Neural cell (in vitro differentiated cells): Measurements from ENCODE around the gene GTPBP1. TPM values are rescaled to one million over a fixed set of nuclear protein-coding genes. Genes with fewer than 3 reads are reported as not detected.

Experiments
- H2AFZ ChIP-seq: fragments of 200-600, 300-800 bp; sonication (generic), shearing (Covaris generic); 2 replicates; pipeline ENCODE4 v1.6.0; 2014; ENCODE audit warnings: low read depth, mild to moderate bottlenecking, antibody characterized with exemption, low read length, moderate library complexity
- H3F3A ChIP-seq: fragments of 200-600 bp; shearing (Covaris generic); 2 replicates; pipeline ENCODE4 v1.6.1; 2016; ENCODE audit warnings: mild to moderate bottlenecking, moderate library complexity, mixed read lengths, antibody characterized with exemption, low read length; ENCODE audit not compliant: insufficient read depth, poor library complexity, severe bottlenecking
- H3K27ac ChIP-seq: fragments of 200-600, 300-800 bp; sonication (generic), shearing (Covaris generic); 2 replicates; pipeline ENCODE4 v1.5.1; 2014; ENCODE audit warnings: mild to moderate bottlenecking, low read length, moderate library complexity
- H3K27me3 ChIP-seq: fragments of 300-800, 200-600 bp; sonication (generic), shearing (Covaris generic); 2 replicates; pipeline ENCODE4 v1.6.0; 2014; ENCODE audit warnings: mild to moderate bottlenecking, low read depth, low read length, moderate library complexity; ENCODE audit not compliant: insufficient read depth
- H3K36me3 ChIP-seq: fragments of 300-800, 200-600 bp; sonication (generic), shearing (Covaris generic); 2 replicates; pipeline ENCODE4 v1.5.1; 2014; ENCODE audit warnings: mild to moderate bottlenecking, antibody characterized with exemption, low read length, moderate library complexity; ENCODE audit not compliant: insufficient read depth
- H3K4me2 ChIP-seq: fragments of 300-800, 200-600 bp; sonication (generic), shearing (Covaris generic); 2 replicates; pipeline ENCODE4 v1.6.0; 2014; ENCODE audit warnings: mild to moderate bottlenecking, low read length
- H3K4me3 ChIP-seq: fragments of 300-800, 200-600 bp; sonication (generic), shearing (Covaris generic); 2 replicates; pipeline ENCODE4 v1.5.1; 2014; ENCODE audit warnings: mild to moderate bottlenecking, low read length, moderate library complexity
- H3K79me2 ChIP-seq: fragments of 200-600 bp; shearing (Covaris generic); replicated peaks from 2 replicates; pipeline ENCODE4 v1.6.0; 2014; ENCODE audit warnings: mild to moderate bottlenecking, low read length, moderate library complexity; ENCODE audit not compliant: insufficient read depth
- H3K9ac ChIP-seq: fragments of 300-800, 200-600 bp; sonication (generic), shearing (Covaris generic); 2 replicates; pipeline ENCODE4 v1.6.1; 2016; ENCODE audit warnings: mild to moderate bottlenecking, low read length, mixed read lengths
- H3K9me2 ChIP-seq: fragments of 200-600 bp; shearing (Covaris generic); 2 replicates; pipeline ENCODE4 v1.6.1; 2016; ENCODE audit warnings: mild to moderate bottlenecking, low read length, mixed read lengths; ENCODE audit not compliant: insufficient read depth
- H3K9me3 ChIP-seq: fragments of 200-600, 300-800 bp; sonication (generic), shearing (Covaris generic); 2 replicates; pipeline ENCODE4 v1.6.1; 2016; ENCODE audit warnings: mild to moderate bottlenecking, mixed run types, low read length, moderate library complexity, mixed read lengths
- H4K20me1 ChIP-seq: fragments of 200-600 bp; shearing (Covaris generic); 2 replicates; pipeline ENCODE4 v1.6.1; 2016; ENCODE audit warnings: mild to moderate bottlenecking, mixed run types; ENCODE audit not compliant: insufficient read depth
- EP300 ChIP-seq: fragments of 450-650 bp; conservative IDR thresholded peaks from 2 replicates; pipeline ENCODE4 v1.6.1; 2014; ENCODE audit warnings: antibody characterized with exemption, mild to moderate bottlenecking, moderate library complexity; ENCODE audit not compliant: poor library complexity, severe bottlenecking
- EZH2 ChIP-seq: fragments of 200-600, 300-800 bp; shearing (Covaris generic), sonication (generic); IDR thresholded peaks from 2 replicates; pipeline ENCODE4 v1.6.1; 2014; ENCODE audit warnings: antibody characterized with exemption, low read length, borderline replicate concordance, mild to moderate bottlenecking; ENCODE audit not compliant: insufficient read depth, poor library complexity, severe bottlenecking
- MXI1 ChIP-seq: fragments of 450-650 bp; conservative IDR thresholded peaks from 2 replicates; pipeline ENCODE4 v1.6.1; 2014; ENCODE audit warnings: antibody characterized with exemption, mild to moderate bottlenecking; ENCODE audit not compliant: poor library complexity, severe bottlenecking
- POLR2AphosphoS5 ChIP-seq: IDR thresholded peaks from 2 replicates; pipeline ENCODE4 v1.6.1; 2012
- RAD21 ChIP-seq: fragments of 450-650 bp; conservative IDR thresholded peaks from 2 replicates; pipeline ENCODE4 v1.6.1; 2014; ENCODE audit warnings: antibody characterized with exemption, mild to moderate bottlenecking, moderate library complexity
- SMC3 ChIP-seq: fragments of 450-650 bp; conservative IDR thresholded peaks from 2 replicates; pipeline ENCODE4 v1.6.1; 2014; ENCODE audit warnings: antibody characterized with exemption, mild to moderate bottlenecking, moderate library complexity; ENCODE audit not compliant: poor library complexity
- TAF1 ChIP-seq: IDR thresholded peaks from 2 replicates; pipeline ENCODE4 v1.6.1; 2012; ENCODE audit warnings: low read depth
- polyA plus RNA-seq: library from polyadenylated mRNA; depleted of rRNA; stranded (reverse); fragments of >200 nt; gene quantifications from 2 replicates; pipeline ENCODE4 v1.2.3, GENCODE V29; 2014
- TF ChIP-seq, protein P1 (sequence below): IDR thresholded peaks from 2 replicates; pipeline ENCODE4 v1.6.1; 2012; ENCODE audit warnings: borderline replicate concordance
- TF ChIP-seq, protein P2 (sequence below): fragments of 450-650 bp; IDR thresholded peaks from 2 replicates; pipeline ENCODE4 v1.5.1; 2014; ENCODE audit warnings: antibody characterized with exemption, mild to moderate bottlenecking, moderate library complexity; ENCODE audit not compliant: poor library complexity, severe bottlenecking

GTPBP1 gene
- polyA plus RNA-seq, 1 donor from 2014 or later = 31.9 TPM

DNA sequence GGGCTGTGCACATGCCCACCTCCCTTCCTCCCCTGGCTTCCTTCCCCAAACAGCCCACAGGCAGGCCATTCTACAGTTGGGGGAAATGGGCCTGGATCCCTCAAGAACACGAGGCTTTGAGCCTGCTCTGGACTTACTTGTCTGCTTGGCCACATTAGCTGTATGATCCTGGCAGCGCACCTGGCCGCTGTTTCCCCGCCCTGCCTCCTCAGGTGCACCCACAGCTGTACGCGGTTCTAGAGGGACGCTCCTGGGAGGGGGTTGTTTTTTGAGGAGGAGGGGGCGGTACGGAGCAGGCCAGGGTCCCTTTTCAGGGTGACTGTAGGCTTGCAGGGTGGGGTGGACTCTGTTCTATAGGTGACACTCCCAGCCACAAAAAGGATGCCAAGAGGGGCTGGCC lies 61.6 kb downstream of the GTPBP1 start:
- Histone ChIP-seq H3K27me3 (no peaks in the 10 kb centered on the region), H3K4me3 (no peak overlapping the region), H3K79me2 (no peaks in the 10 kb centered on the region), H3F3A (no peaks in the 10 kb centered on the region), H3K36me3 (no peaks in the 10 kb centered on the region), H3K27ac (no peak overlapping the region), H3K4me2 (no peak overlapping the region), H4K20me1 (no peaks in the 10 kb centered on the region), H2AFZ (no peak overlapping the region), H3K9ac (no peak overlapping the region), H3K9me2 (no peaks in the 10 kb centered on the region), H3K9me3 (no peaks in the 10 kb centered on the region)
- TF ChIP-seq EP300 (no peak), SMC3 (no peak), RAD21 (no peak), TAF1 (no peak), EZH2 (no peak), MXI1 (no peak), POLR2AphosphoS5 (no peak)
- TF ChIP-seq, protein P1, sequence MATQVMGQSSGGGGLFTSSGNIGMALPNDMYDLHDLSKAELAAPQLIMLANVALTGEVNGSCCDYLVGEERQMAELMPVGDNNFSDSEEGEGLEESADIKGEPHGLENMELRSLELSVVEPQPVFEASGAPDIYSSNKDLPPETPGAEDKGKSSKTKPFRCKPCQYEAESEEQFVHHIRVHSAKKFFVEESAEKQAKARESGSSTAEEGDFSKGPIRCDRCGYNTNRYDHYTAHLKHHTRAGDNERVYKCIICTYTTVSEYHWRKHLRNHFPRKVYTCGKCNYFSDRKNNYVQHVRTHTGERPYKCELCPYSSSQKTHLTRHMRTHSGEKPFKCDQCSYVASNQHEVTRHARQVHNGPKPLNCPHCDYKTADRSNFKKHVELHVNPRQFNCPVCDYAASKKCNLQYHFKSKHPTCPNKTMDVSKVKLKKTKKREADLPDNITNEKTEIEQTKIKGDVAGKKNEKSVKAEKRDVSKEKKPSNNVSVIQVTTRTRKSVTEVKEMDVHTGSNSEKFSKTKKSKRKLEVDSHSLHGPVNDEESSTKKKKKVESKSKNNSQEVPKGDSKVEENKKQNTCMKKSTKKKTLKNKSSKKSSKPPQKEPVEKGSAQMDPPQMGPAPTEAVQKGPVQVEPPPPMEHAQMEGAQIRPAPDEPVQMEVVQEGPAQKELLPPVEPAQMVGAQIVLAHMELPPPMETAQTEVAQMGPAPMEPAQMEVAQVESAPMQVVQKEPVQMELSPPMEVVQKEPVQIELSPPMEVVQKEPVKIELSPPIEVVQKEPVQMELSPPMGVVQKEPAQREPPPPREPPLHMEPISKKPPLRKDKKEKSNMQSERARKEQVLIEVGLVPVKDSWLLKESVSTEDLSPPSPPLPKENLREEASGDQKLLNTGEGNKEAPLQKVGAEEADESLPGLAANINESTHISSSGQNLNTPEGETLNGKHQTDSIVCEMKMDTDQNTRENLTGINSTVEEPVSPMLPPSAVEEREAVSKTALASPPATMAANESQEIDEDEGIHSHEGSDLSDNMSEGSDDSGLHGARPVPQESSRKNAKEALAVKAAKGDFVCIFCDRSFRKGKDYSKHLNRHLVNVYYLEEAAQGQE = no peak
- TF ChIP-seq, protein P2, sequence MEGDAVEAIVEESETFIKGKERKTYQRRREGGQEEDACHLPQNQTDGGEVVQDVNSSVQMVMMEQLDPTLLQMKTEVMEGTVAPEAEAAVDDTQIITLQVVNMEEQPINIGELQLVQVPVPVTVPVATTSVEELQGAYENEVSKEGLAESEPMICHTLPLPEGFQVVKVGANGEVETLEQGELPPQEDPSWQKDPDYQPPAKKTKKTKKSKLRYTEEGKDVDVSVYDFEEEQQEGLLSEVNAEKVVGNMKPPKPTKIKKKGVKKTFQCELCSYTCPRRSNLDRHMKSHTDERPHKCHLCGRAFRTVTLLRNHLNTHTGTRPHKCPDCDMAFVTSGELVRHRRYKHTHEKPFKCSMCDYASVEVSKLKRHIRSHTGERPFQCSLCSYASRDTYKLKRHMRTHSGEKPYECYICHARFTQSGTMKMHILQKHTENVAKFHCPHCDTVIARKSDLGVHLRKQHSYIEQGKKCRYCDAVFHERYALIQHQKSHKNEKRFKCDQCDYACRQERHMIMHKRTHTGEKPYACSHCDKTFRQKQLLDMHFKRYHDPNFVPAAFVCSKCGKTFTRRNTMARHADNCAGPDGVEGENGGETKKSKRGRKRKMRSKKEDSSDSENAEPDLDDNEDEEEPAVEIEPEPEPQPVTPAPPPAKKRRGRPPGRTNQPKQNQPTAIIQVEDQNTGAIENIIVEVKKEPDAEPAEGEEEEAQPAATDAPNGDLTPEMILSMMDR = no peak

DNA sequence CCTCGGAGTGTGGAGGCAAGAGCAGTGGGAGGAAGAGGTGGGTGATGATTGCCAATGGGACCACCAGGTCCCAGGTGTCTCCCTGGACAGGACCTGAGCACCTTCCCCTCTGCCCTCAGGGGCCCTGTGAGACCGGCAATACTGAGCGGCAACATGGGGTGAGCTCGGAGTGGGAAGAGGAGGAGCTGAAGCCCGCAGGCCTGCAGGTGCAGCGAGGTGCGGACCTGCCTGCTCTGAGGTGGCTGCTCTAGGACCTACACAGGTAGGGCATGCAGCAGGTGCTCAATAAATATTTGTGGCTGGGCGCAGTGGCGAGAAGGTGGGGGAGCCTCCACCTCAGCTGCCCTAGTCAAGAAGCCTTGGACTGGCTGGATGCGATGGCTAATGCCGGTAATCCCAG lies 62.3 kb downstream of the GTPBP1 start:
- Histone ChIP-seq H3K36me3 (no peaks in the 10 kb centered on the region), H3F3A (no peaks in the 10 kb centered on the region), H3K9me2 (no peaks in the 10 kb centered on the region), H3K4me3 (no peak overlapping the region), H3K79me2 (no peaks in the 10 kb centered on the region), H3K9ac (no peak overlapping the region), H3K27me3 (no peaks in the 10 kb centered on the region), H4K20me1 (no peaks in the 10 kb centered on the region), H3K9me3 (no peaks in the 10 kb centered on the region), H3K27ac (no peak overlapping the region), H3K4me2 (no peak overlapping the region), H2AFZ (no peak overlapping the region)
- TF ChIP-seq MXI1 = no peak
- TF ChIP-seq RAD21 = no peak
